ENCODE results near the gene TTC39A. TPM values are rescaled to one million over a fixed set of nuclear protein-coding genes. Genes with fewer than 3 reads are reported as not detected.
A peak's percentile ranks its signal among the peaks of the same experiment; 100 is the strongest.

TTC39A gene
- polyA plus RNA-seq, 10 donors, result 3.2 to 7.7 (median 4.3) TPM

DNA sequence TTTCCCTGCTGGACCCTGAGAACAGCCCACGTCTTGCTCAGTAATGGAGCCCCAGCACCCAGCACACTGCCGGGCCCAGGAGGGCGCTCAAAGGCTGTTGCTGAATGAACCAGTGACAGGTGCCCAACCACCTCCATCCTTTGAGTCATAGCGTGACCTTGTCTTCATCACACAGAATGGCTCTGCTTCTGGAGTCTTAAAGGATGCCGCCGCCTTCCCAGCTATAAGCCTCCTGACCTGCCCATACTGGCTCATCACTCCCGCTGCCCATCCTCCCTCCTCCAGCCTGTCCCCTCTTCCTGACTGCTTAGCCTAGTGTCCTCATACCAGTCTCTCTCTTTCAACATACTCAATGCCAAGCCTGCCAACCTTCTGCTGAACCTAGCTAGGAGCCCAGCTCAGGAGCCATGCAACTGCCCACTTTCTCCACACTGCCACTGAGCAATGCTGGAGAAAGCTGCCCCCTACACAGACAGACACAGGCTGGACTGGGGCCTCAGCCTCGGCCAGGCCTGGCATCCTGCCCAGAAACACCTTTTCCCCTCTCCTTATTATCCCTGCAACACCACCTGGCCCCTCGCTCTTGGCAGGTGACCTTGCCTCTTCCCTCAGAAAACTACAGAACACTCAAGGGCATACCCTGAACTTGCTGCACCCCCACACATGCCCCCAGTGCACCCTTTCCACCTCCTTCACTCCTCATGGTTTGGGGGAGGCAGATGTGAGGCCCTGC, 14.1 kb downstream of the TTC39A start:
- no peak for DNase-seq

GRCh38 chr1:51314974-51315373, 15.4 kb downstream of the TTC39A start:
- no peak for DNase-seq

DNA sequence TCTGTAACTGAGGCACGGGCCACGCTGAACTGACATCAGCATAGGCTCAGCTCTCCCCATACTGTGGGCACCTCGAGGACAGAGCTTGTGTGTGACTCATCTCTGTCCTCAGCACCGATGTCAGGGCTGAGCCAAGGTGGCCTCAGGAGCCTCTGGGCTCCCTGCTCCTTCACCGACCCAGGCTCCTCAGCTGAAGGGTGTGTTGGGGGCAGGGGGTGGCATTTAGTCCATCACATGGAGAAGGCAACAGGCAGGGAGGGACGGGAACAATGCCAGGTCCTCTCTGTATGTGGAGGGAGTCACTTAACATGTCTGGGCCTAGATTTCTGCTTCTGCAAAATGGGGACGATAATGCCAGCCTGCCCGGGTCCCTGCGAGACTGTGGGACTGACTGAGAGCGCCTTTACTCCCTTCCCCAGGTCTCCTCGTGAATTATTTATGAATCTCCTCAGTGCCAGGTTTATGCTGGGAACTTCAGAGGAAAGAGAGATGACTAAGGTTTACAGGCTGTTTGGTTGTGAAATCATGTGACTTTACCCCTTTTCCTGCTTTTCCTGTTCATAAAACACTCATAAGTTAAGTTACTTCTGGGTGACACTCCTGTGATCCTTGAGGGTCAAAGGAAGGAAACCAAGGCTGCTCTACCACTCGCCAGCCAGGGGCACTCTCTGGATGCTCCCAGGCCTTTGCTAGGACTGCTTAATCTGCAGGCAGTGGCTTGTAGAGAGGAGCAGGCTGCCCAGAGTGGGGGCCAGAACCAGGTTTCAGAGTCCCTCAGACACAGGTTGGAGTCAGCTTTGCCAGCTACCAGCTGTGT, 16.2 kb downstream of the TTC39A start:
- DNase-seq, result no peak

DNA sequence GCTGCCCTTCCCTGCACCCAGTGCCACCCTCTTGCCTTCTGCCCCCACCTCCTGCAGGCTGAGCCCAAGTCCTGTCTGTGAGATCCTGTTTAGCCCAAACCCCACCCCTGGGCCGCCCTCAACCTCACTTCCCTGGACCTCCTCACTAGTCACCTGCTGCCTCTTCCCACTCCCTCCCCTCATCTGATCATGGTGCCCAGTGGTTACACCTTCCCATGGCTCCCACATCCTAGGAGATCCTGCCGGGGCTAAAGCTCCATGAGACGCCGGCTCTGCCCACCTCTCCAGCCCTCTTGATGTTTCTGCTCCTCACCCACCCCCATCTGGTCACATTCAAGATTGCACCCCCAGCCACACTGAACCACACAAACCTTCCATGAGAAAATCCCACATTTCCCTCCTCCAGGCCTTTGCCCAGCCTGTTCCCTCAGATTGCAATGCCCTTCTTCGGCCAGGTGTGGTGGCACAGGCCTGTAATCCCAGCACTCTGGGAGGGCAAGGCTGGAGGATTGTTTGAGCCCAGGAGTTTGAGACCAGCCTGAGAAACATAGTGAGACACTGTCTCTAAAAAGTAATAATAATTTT, 17.0 kb downstream of the TTC39A start:
- no peak for DNase-seq

GRCh38 chr1:51312718-51313117, 17.6 kb downstream of the TTC39A start:
- no peak for DNase-seq

DNA sequence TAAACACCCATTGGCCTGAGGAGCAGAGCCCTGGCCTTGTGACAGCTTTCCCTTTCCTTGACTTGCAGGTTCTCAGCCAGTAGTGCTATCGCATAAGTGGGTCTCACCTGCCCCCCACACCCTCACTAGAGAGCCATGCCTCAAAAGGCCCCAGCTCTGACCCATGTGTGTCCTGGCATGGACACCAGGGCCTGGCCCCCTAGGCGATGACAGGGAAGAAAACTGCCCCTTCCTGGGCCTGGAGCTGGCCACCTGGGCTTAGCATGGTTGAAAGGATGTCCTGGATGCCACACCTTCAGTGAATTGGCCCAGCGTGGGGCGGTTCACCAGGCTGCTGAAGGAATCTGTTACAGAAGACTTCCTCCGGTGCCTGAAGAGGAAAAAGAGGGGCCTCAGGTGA, 18.5 kb downstream of the TTC39A start:
- no peak for DNase-seq

GRCh38 chr1:51310871-51311613, 19.3 kb downstream of the TTC39A start:
- DNase-seq, result no peak

GRCh38 chr1:51309291-51309690, 21.1 kb downstream of the TTC39A start:
- DNase-seq, result no peak

DNA sequence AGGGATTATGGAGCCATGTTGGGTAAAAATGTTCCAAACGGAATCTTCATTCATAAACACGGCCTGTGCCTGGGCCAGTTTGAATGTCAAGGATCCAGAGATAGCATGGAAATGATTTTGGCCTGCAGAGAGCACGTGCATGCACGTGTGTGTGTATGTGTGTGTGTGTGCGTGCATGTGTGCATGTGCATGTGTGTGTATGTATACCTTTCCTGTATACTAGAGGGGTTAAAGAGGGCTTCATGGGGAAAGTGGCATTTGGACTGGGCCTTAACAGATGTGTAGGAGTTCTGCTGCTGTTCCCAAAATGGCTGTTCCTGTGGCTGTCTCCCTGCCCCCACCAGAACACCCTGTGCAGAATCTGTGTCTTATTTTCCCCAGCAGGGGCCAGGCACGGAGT, 21.7 kb downstream of the TTC39A start:
- no peak for DNase-seq

GRCh38 chr1:51306950-51307349, 23.4 kb downstream of the TTC39A start:
- DNase-seq, result no peak

GRCh38 chr1:51305371-51305823, 25.0 kb downstream of the TTC39A start:
- DNase-seq, result peak in 1 of 3 donors; percentile 34

- DNase-seq, result no peak
Observed at GRCh38 chr1:51304360-51304759, 26.0 kb downstream of the TTC39A start.

- no peak for DNase-seq
Observed at GRCh38 chr1:51303751-51304251, 26.6 kb downstream of the TTC39A start.

DNA sequence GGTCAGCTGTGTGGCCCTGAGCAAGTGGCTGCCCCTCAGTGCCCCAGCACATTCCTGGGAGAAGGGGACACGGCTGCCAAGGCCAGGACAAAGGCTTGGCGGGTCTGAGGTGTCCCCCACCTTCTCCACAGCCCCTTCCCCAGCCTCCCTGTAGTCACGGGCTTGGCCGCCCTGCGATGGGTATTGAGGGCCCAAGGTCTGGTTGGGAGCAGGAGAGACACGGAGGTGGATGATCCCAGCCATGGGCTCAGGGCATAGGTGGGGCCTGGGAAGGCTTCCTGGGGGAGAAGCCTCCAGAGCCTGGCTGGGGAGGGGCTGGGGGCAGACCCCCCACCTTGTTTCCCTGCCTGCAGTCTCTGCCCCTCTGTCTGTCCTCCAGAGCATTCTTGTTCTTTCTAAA, 27.0 kb downstream of the TTC39A start:
- no peak for DNase-seq

- no peak for DNase-seq
Observed at GRCh38 chr1:51302746-51303145, 27.6 kb downstream of the TTC39A start.

DNA sequence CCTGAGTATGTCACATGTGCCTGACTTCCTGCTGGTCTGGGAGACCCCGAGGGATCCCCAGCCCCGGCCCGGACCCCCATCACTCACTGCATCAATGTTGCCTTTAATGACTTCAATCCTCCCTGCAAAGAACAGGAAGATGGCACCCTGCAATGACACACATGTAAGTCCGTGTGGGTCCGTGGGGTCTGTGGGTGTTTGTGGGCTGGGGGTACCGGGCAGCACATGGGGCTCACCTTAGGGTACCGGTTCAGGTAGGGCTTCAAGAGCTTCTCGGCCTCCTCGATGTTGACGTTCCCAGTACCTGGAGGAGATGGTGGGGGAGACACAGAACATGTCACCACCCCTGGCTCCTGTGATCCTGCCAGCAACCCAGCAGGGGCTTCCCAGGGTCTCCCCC, 28.1 kb downstream of the TTC39A start:
- DNase-seq, result no peak

DNA sequence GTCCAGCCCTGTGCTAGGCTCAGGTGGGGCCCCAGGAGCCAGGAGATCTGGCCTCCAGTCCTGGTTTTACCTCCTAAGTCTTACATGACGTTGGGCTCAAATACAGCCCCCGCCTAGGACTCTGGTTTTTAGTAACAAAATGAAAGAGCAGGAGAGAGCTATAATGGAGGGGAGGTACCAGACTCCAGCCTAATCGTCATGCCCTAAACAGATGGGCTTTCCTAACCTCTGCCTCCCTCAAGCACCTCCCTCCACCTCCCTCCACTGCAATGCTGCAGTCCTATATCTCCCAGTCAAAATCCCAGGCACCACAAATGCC, 28.6 kb downstream of the TTC39A start:
- DNase-seq, result no peak

- no peak for DNase-seq
Observed at GRCh38 chr1:51301152-51301843, 29.1 kb downstream of the TTC39A start.

GRCh38 chr1:51299981-51300670, 30.2 kb downstream of the TTC39A start:
- DNase-seq, result no peak

DNA sequence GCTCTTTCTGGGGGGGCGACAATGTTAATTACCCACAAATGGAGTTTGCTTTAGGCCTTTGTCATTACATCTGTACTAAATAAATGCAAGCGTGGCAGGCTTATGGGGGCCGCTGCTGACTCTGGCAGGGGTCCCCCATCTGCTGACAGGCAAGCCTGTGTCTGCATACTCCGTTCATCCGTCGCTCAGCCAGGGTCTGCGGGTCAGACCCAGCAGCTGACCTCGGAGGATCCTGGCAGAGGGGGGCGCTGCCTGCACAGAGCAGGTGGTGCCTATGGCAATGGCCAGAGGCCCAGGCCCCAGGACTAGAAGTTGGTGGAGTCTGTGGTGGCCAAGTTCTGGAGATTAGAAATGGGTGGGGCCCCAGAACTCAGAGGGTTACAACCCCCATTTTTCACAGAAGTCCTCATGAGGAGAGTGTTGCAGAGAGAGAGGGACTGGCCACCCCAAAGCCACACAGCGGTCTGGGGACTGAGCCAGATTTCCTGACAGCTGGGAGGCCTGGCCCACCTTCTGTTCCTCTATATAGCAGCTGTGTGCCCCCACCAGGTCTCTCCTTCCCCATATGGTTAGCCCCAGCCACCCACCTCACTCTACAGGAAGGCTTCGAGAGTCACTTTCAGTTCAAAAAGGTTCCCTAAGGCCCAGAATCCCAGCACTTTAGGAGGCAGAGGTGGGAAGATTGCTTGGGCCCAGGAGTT, 31.0 kb downstream of the TTC39A start:
- no peak for DNase-seq
